Measurements from ENCODE around the gene CTNND2. TPM values are rescaled to one million over a fixed set of nuclear protein-coding genes. Genes with fewer than 3 reads are reported as not detected.

Gene CTNND2
- total and polyA plus RNA-seq, 4 donors: 0.05 to 0.50 (median 0.27) TPM

DNA sequence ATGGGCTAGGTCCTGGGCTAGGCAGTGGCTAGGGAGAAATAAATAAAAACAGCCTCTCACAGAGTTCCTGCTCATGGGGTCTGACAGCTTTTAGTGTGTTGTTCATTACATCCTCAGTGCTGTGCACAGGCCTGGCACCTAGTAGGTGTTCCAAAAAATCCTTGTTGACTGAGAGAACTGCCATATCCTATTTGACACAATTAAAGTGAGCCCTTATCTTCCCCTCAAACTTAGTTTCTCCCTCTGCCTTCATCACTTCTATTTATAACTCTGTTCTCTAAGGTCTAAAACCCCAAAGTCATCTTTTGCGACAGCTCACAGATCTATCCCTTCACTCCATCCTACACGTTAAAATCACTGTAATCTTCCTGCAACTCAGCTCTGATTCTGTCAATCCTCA is 594.1 kb downstream of the CTNND2 start:
- no peak for DNase-seq (ENCODE audit: low spot score)
- TF ChIP-seq TAF1 (conservative IDR thresholded peaks at IDR 0.05) (no peak), FOXA2 (IDR thresholded peaks at IDR 0.05) (no peak), HNF4A (conservative IDR thresholded peaks at IDR 0.05) (no peak), JUND (IDR thresholded peaks at IDR 0.05) (no peak)
- Histone ChIP-seq H3K36me3 (ENCODE audit: control insufficient read depth in 4 of 4, insufficient read depth in 3 of 4, low read depth in 1 of 4, low read length in 3 of 4) (no peaks in the 10 kb centered on the region), H3K9me3 (ENCODE audit: control insufficient read depth in 4 of 4, low read length in 3 of 4) (no peaks in the 10 kb centered on the region), H3K27ac (ENCODE audit: low read depth in 1 of 2, low read length in 2 of 2) (no peak overlapping the region), H3K4me3 (ENCODE audit: low read depth in 1 of 3, low read length in 3 of 3) (no peak overlapping the region), H3K4me1 (ENCODE audit: control insufficient read depth in 4 of 4, insufficient read depth in 4 of 4, low read length in 3 of 4) (no peaks in the 10 kb centered on the region), H3K9ac (ENCODE audit: low read depth in 1 of 2, low read length in 2 of 2) (no peak overlapping the region), H3K27me3 (ENCODE audit: control insufficient read depth in 4 of 4, insufficient read depth in 4 of 4, low read length in 3 of 4) (no peaks in the 10 kb centered on the region)
- WGBS: 98% methylated on average over 2 of the region's 2 CpGs

DNA sequence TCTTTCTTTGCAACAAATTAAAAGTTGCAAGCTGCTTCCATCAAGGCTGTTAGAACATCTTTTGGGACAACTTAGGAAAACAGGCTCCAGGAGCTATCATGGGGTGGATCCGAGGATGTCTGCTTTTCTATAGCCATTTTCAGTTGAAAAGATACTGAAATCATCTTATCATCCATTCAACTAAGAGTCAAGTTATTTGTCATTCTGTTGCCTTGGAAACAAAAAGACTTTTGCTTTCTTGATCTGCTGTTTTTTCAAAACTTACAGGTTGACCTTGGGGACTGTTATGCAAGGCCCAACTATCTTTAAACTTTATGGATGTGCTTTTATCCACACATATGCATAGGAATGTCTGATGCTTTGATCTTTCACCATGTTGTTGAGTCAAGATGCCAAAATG is 597.9 kb downstream of the CTNND2 start:
- Histone ChIP-seq H3K4me1 (ENCODE audit: control insufficient read depth in 4 of 4, insufficient read depth in 4 of 4, low read length in 3 of 4) (no peaks in the 10 kb centered on the region), H3K9me3 (ENCODE audit: control insufficient read depth in 4 of 4, low read length in 3 of 4) (no peaks in the 10 kb centered on the region), H3K27ac (ENCODE audit: low read depth in 1 of 2, low read length in 2 of 2) (no peak overlapping the region), H3K9ac (ENCODE audit: low read depth in 1 of 2, low read length in 2 of 2) (no peak overlapping the region), H3K36me3 (ENCODE audit: control insufficient read depth in 4 of 4, insufficient read depth in 3 of 4, low read depth in 1 of 4, low read length in 3 of 4) (no peaks in the 10 kb centered on the region), H3K4me3 (ENCODE audit: low read depth in 1 of 3, low read length in 3 of 3) (no peak overlapping the region), H3K27me3 (ENCODE audit: control insufficient read depth in 4 of 4, insufficient read depth in 4 of 4, low read length in 3 of 4) (no peaks in the 10 kb centered on the region)
- DNase-seq (ENCODE audit: low spot score): no peak
- WGBS: 87% methylated on average over 1 of the region's 1 CpG
- TF ChIP-seq JUND (IDR thresholded peaks at IDR 0.05) (no peak), HNF4G (IDR thresholded peaks at IDR 0.05) (no peak), RAD21 (IDR thresholded peaks at IDR 0.05) (no peak), FOXA1 (IDR thresholded peaks at IDR 0.05) (no peak), RXRA (IDR thresholded peaks at IDR 0.05) (no peak), TAF1 (conservative IDR thresholded peaks at IDR 0.05) (no peak), HNF4A (conservative IDR thresholded peaks at IDR 0.05) (no peak), FOXA2 (IDR thresholded peaks at IDR 0.05) (no peak), GABPA (IDR thresholded peaks at IDR 0.05 in 1 of 2, conservative IDR thresholded peaks at IDR 0.05 in 1 of 2) (no peak), EGR1 (IDR thresholded peaks at IDR 0.05; ENCODE audit: low read depth in 2 of 2) (no peak), NR2F2 (IDR thresholded peaks at IDR 0.05) (no peak), SP1 (IDR thresholded peaks at IDR 0.05) (no peak)
- TF ChIP-seq, protein P1, sequence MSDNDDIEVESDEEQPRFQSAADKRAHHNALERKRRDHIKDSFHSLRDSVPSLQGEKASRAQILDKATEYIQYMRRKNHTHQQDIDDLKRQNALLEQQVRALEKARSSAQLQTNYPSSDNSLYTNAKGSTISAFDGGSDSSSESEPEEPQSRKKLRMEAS (IDR thresholded peaks at IDR 0.05): no peak
- TF ChIP-seq, protein P2, sequence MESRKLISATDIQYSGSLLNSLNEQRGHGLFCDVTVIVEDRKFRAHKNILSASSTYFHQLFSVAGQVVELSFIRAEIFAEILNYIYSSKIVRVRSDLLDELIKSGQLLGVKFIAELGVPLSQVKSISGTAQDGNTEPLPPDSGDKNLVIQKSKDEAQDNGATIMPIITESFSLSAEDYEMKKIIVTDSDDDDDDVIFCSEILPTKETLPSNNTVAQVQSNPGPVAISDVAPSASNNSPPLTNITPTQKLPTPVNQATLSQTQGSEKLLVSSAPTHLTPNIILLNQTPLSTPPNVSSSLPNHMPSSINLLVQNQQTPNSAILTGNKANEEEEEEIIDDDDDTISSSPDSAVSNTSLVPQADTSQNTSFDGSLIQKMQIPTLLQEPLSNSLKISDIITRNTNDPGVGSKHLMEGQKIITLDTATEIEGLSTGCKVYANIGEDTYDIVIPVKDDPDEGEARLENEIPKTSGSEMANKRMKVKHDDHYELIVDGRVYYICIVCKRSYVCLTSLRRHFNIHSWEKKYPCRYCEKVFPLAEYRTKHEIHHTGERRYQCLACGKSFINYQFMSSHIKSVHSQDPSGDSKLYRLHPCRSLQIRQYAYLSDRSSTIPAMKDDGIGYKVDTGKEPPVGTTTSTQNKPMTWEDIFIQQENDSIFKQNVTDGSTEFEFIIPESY (IDR thresholded peaks at IDR 0.05): no peak
- TF ChIP-seq, protein P3, sequence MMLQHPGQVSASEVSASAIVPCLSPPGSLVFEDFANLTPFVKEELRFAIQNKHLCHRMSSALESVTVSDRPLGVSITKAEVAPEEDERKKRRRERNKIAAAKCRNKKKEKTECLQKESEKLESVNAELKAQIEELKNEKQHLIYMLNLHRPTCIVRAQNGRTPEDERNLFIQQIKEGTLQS (IDR thresholded peaks at IDR 0.05): no peak
- TF ChIP-seq, protein P4, sequence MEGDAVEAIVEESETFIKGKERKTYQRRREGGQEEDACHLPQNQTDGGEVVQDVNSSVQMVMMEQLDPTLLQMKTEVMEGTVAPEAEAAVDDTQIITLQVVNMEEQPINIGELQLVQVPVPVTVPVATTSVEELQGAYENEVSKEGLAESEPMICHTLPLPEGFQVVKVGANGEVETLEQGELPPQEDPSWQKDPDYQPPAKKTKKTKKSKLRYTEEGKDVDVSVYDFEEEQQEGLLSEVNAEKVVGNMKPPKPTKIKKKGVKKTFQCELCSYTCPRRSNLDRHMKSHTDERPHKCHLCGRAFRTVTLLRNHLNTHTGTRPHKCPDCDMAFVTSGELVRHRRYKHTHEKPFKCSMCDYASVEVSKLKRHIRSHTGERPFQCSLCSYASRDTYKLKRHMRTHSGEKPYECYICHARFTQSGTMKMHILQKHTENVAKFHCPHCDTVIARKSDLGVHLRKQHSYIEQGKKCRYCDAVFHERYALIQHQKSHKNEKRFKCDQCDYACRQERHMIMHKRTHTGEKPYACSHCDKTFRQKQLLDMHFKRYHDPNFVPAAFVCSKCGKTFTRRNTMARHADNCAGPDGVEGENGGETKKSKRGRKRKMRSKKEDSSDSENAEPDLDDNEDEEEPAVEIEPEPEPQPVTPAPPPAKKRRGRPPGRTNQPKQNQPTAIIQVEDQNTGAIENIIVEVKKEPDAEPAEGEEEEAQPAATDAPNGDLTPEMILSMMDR (IDR thresholded peaks at IDR 0.05; ENCODE audit: low read depth, low read length, missing input control): no peak

DNA sequence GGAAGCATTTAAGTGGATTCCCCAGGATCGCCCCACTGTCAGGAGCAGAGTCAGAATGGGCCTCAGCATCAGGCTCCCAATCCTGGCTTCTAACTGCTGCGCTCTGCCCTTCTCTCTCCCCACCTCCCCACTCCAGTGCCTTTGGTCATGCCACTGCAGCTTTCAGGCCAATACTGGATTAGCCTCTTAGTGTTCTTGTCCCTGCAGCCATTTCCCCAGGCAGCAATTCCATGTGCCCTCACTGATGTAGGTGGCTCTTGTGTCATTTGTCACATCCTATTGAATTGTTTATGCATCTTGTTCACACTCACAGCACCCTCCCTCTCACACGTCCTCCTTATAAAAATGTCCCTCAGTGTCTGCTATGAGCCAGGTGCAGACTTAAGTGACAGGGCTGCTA is 599.0 kb downstream of the CTNND2 start:
- H3K27me3 ChIP-seq (ENCODE audit: control insufficient read depth in 4 of 4, insufficient read depth in 4 of 4, low read length in 3 of 4): no peaks in the 10 kb centered on the region
- DNase-seq (ENCODE audit: low spot score): no peak
- H3K27ac ChIP-seq (ENCODE audit: low read depth in 1 of 2, low read length in 2 of 2): no peak overlapping the region
- WGBS: 88% methylated on average over 3 of the region's 3 CpGs
- no peak overlapping the region for H3K9ac ChIP-seq (ENCODE audit: low read depth in 1 of 2, low read length in 2 of 2)
- no peaks in the 10 kb centered on the region for H3K36me3 ChIP-seq (ENCODE audit: control insufficient read depth in 4 of 4, insufficient read depth in 3 of 4, low read depth in 1 of 4, low read length in 3 of 4)
- no peaks in the 10 kb centered on the region for H3K9me3 ChIP-seq (ENCODE audit: control insufficient read depth in 4 of 4, low read length in 3 of 4)
- no peak for TF ChIP-seq RXRA (IDR thresholded peaks at IDR 0.05)
- no peak overlapping the region for H3K4me3 ChIP-seq (ENCODE audit: low read depth in 1 of 3, low read length in 3 of 3)
- H3K4me1 ChIP-seq (ENCODE audit: control insufficient read depth in 4 of 4, insufficient read depth in 4 of 4, low read length in 3 of 4): no peaks in the 10 kb centered on the region
